Tracheal epithelial cell (primary cell): Measurements from ENCODE around the gene DDX6. TPM values are rescaled to one million over a fixed set of nuclear protein-coding genes. Genes with fewer than 3 reads are reported as not detected.

Experiments used
- total RNA-seq: library from RNA; depleted of rRNA; stranded (reverse); fragments of >200 nt; gene quantifications from 2 replicates; pipeline ENCODE4 v1.2.1, GENCODE V29; 2014

Gene DDX6
- total RNA-seq, result 81.0 and 95.3 TPM in 2 replicates

DNA sequence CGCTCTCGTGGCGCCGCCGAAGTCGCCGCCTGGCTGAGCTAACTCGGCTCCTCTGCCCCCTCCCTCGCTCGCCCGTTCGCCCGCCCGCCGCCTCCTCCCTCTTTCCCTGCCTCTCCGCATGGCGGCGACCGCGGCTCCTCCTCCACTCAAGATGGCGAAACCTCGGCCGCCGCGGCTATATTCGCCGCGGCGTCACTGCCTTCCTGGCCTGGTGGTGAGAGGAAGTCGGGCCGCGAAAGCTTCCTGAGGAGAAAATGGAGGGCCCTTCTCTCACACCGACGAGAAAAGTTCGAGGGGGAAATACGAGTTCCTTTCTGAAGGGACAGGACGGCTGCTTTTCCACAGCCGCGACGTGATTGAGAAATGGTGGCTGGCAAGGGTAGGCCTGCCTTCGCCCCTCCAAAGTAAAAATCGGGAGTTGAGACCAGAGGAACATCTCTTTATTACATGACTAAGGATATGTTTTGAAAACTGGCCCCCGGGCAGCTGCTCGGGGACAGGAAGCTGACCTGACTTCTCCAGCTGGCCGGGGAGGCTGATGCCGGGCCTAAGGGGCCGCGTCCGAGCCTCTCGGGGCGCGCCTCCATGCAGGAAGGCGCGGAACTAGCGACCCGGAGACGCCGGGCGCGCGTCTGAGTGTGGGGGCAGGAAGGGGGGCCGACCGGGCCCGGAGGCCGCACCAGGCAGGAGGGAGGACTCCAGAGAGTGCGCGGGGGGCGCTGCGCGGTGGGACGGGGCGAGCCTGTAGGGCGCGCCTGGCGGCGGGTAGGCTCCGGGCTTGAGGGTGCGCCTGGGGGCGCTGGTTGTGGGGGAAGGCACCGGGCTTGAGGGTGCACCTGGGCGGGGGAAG lies at the start of gene DDX6:
TSS of gene DDX6 (minus strand) at position 54 of the 850 bp plus-strand sequence. CDS start 4,913 bp downstream, outside the sequence.

Other genes with a start within 250 kb of the DDX6 start
- 20.0 and 21.2 TPM in 2 replicates for gene IFT46, start 225.2 kb downstream of the DDX6 start, total RNA-seq
- 71.8 and 92.5 TPM in 2 replicates for gene ARCN1, start 218.8 kb downstream of the DDX6 start, total RNA-seq
- gene PHLDB1, start 183.5 kb downstream of the DDX6 start, total RNA-seq, result 10.2 and 18.3 TPM in 2 replicates
- not detected in 2 replicates for gene TREH, start 111.5 kb downstream of the DDX6 start, total RNA-seq
- gene CXCR5, start 92.7 kb upstream of the DDX6 start, total RNA-seq, result under 0.01 TPM in 1 of 2 replicates, not detected in the other
- gene BCL9L, start 134.8 kb upstream of the DDX6 start, total RNA-seq, result 22.4 and 30.1 TPM in 2 replicates
- not detected in 2 replicates for gene UPK2, start 165.1 kb upstream of the DDX6 start, total RNA-seq
- not detected in 2 replicates for gene FOXR1, start 180.6 kb upstream of the DDX6 start, total RNA-seq
- 10.7 and 13.5 TPM in 2 replicates for gene CENATAC, start 207.0 kb upstream of the DDX6 start, total RNA-seq
- gene RPS25, start 227.2 kb upstream of the DDX6 start, total RNA-seq, result 2,545 and 3,713 TPM in 2 replicates
- 65.6 and 88.4 TPM in 2 replicates for gene TRAPPC4, start 227.6 kb upstream of the DDX6 start, total RNA-seq
- gene SLC37A4, start 239.7 kb upstream of the DDX6 start, total RNA-seq, result 16.4 and 19.3 TPM in 2 replicates